Measurements from ENCODE around the gene TOMM70.

DNA sequence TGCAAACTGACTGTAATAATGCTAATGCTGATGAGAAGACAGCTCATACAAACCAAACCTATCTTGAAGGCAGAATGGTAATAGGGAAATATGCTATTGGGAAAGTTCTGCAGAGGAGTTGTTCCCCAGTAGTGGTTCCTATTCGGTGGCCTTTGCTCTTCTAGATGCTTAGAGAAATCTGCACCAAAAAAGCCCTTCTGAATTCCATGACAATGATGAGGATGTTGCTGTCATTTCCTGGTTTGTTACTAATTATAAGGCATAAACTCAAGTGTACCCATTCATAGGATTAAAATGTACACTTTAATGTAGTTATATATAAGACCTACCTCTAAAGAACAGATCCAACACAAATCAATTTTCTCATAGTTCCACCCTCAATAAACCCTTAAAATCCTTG lies 30.1 kb downstream of the TOMM70 start:
- TF ChIP-seq EZH2 (IDR thresholded peaks at IDR 0.05) (no peak), POLR2AphosphoS5 (IDR thresholded peaks at IDR 0.05; ENCODE audit: borderline replicate concordance, low read depth, low read length) (no peak), FOXP2 (optimal IDR thresholded peaks at IDR 0.05; ENCODE audit: control extremely low read depth, extremely low read length, insufficient read depth) (no peak)
